ENCODE results near the gene ALG14.

The ALG14 gene

GRCh38 chr1:94979656-94980581 lies 92.8 kb downstream of the ALG14 start:
- DNase-seq = no peak

DNA sequence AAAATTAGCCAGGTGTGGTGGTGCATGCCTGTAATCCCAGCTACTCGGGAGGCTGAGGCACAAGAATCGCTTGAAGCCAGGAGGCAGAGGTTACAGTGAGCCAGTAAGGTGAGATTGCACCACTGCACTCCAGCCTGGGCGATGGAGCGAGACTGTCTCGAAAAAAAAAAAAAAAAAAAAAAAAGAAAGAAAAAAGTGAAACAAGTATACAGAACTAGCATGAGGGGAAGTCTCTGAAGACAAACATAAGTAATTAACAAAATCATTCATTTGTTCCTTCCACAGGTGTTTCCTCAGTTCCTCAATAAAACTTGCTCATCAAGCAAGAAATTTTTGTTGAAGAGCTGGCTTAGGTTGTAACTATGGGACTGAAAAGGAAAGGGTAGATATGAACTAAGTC lies 93.6 kb downstream of the ALG14 start:
- DNase-seq = no peak

- no peak for DNase-seq
Observed at GRCh38 chr1:94978401-94978800, 94.3 kb downstream of the ALG14 start.

DNA sequence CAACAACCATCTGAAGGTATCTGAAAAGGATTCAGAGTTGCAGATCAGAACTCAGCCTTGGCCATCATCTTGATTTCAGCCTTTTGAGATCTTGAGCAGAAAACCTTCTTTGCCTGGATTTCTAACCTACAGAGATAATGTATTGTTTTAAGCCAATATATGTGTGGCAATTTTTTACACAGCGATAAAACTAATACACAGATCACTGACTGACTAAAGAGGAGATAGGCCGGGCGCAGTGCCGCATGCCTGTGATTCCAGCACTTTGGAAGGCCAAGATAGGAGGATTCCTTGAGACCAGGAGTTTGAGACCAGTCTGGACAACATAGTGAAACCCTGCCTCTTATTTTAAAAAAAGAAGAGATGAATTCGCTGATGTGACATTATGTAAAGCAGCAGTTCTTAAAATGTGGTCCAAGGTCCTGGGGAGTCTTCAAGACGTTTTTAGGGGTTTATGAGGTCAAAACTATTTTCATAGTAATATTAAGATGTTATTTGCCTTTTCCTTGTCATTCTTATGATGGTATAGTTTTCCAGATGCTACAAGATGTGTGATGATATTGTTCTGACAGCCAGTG lies 95.7 kb downstream of the ALG14 start:
- DNase-seq = no peak

DNA sequence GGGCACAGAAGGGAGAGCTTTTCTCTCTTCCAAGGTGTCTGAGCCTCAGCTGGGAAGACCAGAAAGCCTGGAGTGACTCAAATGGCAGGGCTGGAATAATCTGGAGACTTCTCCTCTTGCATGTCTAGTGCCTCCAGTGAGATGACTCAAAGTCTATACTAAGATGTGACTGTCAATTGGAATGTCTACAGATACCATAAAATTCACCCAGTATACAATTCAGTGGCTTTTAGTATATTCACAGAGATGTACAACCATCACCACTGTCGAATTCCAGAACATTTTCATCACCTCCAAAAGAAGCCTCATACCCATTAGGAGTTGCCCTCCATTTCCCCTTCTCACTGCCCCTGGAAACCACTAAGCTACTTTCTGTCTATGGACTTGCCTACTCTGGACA lies 97.9 kb downstream of the ALG14 start:
- no peak for DNase-seq

- DNase-seq = no peak
Observed at GRCh38 chr1:94974241-94974640, 98.5 kb downstream of the ALG14 start.

GRCh38 chr1:94973309-94973922 lies 99.3 kb downstream of the ALG14 start:
- no peak for DNase-seq

GRCh38 chr1:94971491-94971924 lies 101.2 kb downstream of the ALG14 start:
- DNase-seq = no peak

- no peak for DNase-seq
Observed at GRCh38 chr1:94970783-94971182, 102.0 kb downstream of the ALG14 start.

GRCh38 chr1:94969137-94969536 lies 103.6 kb downstream of the ALG14 start:
- DNase-seq = no peak

- DNase-seq = no peak
Observed at GRCh38 chr1:94966033-94966432, 106.7 kb downstream of the ALG14 start.

- DNase-seq = no peak
Observed at GRCh38 chr1:94963864-94964263, 108.9 kb downstream of the ALG14 start.

- DNase-seq = peak; percentile 61
Observed at GRCh38 chr1:94962409-94963265, 110.1 kb downstream of the ALG14 start.

DNA sequence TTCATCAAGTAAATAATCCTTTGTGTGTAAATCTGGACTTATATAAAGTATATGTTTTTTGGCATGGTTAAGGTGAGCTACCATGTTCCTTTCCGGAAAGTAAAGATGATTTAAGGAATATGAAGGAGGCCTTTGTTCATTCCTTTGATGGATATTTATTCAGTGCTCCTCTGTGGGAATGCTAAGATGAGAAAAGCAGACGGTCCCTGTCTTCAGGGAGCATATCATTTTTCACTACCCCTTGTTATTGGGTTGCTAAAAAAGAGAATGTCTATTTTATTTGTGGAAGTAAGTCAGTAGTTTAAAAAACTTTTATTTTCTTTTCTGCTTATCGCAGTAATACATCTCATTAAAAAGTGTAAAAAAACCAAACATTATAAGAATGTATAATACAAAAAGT lies 110.8 kb downstream of the ALG14 start:
- DNase-seq = no peak

- no peak for DNase-seq
Observed at GRCh38 chr1:94961582-94961981, 111.2 kb downstream of the ALG14 start.

DNA sequence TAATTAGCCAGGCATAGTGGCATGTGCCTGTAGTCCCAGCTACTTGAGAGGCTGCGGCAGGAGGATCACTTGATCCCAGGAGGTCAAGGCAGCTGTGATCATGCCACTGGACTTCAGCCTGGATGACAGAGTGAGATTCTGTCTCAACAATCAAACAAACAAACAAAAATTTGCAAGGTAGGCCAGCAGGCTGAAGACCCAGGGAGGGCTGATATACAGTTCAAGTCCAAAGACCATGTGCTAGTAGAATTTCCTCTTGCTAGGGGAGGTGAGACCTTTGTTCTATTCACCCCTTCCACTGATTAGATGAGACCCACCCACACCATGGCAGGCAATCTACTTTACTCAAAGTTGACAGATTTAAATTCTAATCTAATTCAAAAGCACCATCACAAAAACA lies 114.7 kb downstream of the ALG14 start:
- DNase-seq = no peak

DNA sequence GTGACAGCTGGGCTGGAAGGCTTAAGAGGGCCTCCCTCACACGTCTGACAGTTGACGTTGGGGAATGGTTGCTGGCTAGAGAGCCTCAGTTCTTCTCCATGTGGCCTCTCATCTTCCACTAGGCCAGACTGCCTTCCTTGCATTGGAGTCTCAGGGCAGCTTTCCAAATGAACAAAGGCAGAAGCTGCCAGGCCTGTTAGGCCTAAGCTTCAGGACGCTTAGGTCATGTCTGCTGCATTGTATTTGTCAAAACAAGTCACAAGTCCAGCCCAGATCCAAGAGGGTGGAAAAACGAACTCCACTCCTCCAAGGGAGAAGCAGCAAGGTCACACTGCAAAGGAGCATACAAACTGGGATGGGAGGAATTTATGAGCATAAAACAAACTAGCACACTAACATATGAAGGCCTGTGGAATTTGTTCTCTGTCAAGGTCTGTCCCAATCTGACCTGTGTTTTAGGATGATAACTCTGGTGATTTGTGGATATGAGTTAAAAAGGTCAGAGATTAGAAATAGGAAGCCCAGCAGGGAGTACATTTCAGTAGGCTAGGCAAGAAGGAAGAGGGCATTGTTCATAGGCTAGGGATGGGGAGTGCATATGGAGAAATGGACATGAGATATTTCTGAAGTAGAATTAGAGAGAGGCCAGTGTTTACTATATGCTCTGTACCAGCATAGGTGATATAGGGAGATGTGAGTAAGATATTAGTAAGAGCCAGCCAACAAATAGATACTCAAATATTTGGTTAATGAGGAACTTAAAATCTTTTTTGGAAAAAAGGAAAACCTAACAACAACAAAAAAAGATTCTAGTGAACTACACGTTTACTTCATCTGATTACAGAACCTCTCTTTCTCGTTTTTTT lies 116.8 kb downstream of the ALG14 start:
- no peak for DNase-seq

DNA sequence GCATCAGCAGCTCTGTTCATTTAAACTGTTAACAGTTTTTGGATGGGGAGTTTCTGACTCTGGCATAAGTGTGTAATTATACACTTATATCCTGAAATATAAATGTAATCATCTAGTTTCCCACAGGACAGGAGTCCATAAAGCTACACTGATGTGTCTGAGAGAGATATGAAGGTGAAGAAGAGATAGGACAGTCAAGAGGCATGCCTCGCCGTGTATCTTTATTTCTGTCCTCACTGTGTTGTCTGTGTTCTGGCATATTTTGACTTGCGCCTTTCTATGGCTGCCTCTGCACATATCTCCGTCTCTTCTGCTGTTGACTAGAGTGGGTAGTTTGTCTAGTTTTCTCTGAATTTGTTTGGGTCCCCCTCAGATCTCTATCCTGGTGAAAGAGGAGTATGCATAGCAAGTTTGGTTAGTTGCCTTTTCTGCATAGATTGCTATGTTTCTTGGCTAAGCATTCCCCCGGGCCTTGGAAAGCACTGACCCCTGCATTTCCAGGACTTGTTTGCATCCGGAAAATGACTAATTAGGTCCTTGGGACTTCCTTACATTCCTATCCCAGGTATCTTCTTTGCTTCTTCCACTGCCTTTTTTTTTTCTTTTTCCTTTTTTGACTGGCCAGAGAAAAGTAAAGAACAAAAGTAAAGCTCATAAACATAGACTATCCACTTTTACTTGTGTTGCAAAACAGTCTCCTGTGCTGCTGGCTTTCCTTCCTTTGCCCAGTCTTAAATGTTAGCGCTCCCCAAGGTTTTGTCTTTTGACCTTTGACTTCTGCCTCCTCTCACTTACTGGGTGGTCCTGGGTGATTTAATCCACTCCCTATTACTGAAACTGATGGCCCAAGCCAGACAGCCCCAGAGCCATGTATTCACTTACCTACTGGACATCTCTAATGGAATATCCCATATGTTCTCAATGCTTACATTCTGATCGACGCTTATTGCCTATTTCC lies 118.2 kb downstream of the ALG14 start:
- DNase-seq = no peak

DNA sequence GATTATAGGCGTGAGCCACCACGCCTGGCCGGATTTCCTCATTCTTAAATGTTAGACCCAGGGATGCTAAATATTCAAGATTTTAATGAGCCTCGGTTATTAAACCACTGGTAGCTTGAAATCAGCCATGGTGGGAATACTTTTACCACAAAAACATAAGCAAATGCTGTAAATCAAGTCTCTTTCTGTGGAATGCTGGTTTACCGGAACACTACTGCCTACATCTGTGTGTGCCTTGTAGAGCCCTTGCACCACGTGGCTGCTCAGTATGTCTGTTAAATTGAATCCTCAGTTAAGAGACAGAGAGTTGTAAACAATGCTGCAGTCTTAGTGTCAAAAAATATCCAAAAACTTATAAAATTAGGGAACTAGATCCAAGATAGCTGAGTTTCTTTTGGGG lies 119.0 kb downstream of the ALG14 start:
- DNase-seq = no peak

GRCh38 chr1:94953107-94953506 lies 119.6 kb downstream of the ALG14 start:
- no peak for DNase-seq

DNA sequence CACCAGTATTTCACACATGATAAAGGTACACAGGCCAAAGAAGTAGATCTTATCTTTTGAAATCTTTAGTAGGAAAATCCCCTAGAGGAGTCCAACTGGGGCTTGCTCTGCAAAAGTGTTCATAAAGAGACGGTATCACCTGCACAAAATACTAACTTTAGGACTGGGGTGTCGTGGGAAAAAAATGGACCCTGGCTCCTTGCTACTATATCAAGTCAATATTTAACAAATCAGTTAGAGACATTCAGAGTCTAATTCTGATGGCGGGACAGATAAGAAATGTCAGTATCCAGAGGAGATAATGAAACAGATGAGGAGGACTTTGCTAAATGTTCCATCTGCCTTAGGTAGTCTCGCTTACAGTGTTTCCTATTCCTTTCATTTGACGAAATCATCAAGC lies 120.2 kb downstream of the ALG14 start:
- no peak for DNase-seq

All from activated CD8-positive, alpha-beta memory T cell treated with anti-CD3 and anti-CD28 coated beads for 24 hours (primary cell).